ENCODE measurements around the gene NCF4.

The NCF4 gene

DNA sequence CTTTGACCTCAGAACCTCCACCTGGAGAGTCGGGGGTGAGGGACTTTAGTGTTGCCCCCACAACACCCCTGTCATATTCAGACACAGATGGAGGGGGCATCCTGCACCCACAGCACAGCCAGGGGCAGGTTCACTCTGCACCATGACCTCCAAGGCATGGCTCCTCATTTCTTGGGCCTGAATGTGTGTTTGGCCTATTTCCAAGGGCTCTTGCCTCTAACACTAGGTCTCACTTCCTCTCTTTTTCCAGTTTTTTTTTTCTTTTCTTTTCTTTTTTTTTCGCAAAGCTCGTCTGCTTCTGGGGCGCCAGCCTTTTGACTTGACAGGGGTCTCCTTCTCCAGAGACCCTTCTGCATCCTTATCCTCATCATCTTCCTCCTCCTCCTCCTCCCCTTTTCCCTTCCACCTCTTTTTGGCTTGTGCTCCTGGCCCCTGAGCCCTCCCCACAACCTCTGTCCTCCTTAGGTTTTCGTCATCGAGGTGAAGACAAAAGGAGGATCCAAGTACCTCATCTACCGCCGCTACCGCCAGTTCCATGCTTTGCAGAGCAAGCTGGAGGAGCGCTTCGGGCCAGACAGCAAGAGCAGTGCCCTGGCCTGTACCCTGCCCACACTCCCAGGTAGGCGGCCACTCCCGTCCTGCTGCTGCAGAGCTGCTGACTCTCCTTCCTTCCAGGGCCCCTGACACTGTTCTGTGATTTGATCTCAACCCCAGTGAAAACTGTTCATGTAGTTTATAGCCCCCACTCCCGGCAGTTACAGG, 3.8 kb downstream of the NCF4 start:
- no peak for DNase-seq (ENCODE audit: low spot score)

DNA sequence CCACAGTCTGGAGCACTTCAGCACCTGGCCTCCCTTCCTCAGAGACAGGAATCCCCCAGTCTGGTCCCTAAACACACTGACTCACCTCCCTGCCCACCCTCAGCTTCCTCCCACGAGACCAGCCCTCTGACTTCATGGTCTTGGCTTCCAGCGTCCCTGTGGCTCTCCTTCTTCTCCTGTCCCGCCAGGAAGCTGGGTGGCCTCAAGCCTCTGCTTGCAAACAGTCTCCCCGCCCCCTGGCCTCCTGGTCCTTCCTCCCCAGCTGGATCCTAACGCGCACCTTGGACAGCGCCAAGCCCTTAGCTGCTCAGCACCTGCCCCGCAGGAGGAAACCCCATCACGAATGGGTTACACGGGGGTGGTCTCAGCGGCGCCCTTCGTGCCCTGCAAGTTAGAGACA, 4.5 kb downstream of the NCF4 start:
- DNase-seq (ENCODE audit: low spot score) = no peak

DNA sequence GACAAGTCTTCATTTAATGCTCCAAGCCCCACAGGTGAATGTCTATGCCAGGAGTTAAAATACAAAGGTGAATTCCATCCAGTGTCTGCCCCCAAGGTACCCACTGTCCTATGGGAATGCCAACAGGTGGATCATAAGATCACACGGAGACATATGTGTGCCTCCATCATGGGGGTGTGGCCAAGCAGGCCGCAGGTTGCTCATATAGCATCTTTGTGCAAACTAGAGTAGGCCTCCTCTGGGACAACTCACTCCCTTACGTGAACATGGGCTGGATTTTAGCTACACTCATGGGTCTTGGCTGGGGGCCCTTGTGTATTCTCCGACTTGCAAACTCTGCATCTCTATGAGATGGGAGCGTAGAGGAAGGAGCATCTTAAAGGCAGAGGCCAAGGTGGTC, 6.9 kb downstream of the NCF4 start:
- no peak for DNase-seq (ENCODE audit: low spot score)

DNA sequence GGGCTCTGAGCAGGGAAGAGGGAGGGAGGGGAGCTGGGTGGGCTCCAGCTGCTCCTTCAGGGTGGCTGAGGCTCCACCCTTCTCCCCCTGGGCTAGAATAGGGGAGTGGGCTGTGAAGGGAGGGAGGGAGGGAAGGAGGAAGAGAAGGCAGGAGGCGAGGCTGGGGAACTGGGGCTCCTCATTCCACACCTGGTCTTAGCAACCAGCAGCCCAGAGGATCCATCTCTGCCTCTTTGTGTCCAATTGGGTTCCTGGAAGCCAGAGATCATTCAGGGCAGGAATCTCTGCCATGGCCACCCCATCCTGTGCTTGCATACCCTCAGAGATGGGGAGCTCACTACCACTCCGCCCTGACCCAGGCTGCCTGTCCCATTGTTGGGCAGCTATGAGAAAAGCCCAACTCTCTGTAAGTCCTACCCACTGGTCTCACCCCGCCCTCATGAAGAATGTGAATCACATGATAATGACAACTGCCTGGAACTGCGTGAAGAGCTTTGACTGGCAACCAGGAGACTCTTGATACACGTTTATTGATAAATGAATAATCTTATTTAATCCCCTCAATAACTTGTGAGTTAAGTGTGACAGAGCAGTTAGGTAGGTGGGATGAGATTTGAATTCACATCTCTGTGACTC, 7.9 kb downstream of the NCF4 start:
- no peak for DNase-seq (ENCODE audit: low spot score)

DNA sequence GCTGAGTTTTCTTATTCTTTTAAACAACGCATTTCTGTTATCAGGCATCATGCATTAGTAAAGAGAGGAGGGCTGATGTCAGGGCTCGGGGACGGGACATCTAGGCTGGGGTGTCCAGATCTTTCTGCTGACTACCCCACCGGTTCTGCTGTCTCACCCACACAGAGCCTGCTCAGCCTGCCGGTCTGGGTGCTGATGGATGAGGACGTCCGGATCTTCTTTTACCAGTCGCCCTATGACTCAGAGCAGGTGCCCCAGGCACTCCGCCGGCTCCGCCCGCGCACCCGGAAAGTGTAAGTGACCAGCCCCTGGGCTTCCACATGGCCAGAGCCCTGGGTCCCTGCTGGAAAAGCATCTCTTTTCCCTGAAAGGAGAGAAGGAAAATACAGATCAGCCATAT, 9.4 kb downstream of the NCF4 start:
- no peak for DNase-seq (ENCODE audit: low spot score)

DNA sequence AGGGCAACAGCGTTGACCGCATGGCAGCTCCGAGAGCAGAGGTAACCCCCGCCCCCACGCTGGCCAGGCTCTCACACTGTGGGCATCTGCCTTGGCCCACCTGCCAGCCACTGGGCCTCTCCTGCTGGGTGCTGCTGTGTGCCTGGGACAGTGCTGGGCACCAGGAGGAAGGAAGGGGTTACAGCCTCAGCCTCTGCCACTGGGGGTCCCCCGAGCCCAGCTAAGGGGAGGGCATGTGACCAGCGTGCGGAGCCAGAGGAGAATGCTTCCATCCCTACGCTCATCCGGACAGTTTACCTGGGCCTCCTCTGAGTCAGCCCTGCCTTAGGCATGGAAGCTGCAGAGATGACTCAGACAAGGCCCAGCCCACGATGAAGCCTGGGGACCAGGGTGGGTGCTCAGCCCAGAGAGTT, 10.9 kb downstream of the NCF4 start:
- DNase-seq (ENCODE audit: low spot score) = no peak

DNA sequence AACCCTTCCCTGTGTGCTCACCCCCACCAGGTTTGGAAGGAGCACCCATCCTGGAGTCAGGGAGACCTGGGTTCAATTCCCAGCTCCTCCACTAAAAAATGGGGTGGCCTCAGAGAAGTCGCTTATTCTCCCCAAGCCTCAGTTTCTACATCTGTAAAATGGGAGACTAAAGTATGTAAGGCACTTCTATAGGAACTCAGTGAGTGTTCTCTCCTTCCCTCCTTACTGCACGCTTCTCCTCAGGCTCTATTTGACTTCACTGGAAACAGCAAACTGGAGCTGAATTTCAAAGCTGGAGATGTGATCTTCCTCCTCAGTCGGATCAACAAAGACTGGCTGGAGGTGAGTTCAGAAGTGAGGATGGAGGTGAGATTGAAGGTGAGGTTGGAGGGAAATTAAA, 11.3 kb downstream of the NCF4 start:
- no peak for DNase-seq (ENCODE audit: low spot score)

DNA sequence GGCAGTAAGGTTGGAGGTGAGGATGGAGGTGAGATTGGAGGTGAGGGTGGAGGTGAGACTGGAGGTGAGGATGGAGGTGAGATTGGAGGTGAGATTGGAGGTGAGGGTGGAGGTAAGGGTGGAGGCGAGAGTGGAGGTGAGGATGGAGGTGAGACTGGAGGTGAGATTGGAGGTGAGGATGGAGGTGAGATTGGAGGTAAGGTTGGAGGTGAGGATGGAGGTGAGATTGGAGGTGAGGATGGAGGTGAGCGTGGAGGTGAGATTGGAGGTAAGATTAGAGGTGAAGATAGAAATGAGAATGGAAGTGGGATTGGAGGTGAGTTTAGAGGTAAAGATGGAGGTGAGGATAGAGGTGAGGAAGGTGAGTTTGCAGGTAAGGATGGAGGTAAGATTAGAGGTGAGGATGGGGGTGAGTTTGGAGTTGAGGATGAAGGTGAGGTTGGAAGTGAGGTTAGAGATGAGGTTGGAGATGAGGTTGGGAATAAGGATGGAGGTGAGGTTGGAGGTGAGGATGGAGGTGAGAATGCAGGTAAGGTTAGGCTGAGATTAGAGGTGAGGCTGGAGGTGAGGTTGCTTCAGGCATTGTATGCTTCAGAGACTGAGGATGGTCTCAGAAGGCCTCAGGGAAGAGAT, 12.2 kb downstream of the NCF4 start:
- DNase-seq (ENCODE audit: low spot score) = no peak

DNA sequence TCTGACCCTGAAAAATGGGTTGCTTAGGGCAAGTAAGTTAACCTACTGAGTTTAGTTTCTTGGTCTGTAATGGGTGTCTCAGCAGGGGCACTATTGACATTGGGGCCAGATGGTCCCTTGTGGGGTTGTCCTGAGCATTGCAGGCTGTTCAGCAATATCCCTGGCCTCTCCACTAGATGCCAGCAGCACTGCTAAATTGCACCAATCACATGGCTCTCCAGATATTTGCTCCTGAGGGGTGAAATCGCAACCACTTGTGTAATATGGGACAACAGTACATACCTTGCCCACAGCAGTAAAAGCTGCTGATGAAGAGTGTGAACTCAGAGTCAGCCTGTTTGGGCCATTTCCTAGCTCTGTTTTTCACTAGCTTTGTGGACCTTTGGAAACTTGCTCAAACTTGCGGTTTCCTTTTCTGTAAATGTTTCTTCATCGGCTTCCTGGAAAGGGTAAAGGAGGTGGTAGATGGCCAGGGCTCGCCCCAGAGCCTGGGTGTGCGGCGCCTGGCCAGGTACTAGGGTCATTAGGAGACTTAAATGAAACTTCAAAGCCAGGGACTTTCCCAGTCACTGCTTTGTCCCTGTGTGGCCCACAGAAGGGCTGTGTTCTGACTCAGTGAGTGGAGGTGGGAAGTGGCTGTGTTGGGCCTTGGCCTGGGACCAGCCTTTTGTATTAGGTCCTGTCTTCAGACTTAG, 13.0 kb downstream of the NCF4 start:
- peak; percentile 42 for DNase-seq (ENCODE audit: low spot score)

DNA sequence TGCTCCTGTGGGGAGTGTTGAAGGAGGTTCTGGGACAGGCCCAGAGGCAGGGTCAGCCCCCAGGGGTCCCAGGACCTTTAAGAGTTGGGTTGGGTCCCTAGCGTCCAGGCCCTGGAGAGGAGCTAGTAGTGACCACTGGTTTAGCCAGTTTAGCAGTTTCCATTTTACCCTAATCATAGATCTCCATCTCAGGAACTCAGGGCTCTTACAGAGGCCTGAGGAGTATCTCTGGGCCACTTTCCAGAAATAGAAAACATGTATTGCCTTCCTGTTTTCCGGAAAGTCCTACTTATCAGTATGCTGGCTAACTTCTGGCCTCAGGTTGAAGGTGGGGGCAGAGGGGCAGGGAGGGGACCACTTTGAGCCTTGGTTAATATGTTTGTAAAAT, 13.5 kb downstream of the NCF4 start:
- DNase-seq (ENCODE audit: low spot score) = no peak

DNA sequence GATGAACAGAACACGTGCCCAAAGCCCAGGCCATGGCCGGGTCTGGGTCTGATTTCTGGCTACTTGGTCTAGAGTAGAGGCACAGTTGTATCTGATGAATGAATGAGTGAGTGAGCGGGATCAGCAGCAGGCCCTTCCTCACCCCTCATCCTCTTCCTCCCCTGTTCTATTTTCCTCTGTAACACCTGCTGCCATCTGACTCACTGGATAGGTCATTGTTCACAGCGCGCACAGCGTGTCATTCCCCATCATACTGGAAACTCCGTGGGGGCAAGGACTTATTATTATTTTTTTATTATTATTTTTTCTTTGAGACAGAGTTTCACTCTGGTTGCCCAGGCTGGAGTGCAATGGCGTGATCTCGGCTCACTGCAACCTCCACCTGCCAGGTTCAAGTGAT, 13.9 kb downstream of the NCF4 start:
- no peak for DNase-seq (ENCODE audit: low spot score)

DNA sequence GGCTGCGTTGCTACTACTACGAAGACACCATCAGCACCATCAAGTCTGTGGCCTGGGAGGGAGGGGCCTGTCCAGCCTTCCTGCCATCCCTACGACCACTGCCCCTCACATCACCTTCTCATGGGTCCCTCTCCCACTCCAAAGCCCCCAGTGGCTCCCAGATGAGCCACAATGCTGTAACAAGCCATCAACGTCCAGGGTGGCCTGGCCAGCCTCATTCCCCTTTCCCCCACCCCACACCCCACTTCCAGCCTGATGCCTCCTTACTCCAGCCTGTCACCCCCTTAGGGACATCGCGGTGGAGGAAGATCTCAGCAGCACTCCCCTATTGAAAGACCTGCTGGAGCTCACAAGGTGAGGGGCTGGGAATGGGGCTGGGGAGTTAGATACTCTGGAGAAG, 14.9 kb downstream of the NCF4 start:
- DNase-seq (ENCODE audit: low spot score) = no peak

DNA sequence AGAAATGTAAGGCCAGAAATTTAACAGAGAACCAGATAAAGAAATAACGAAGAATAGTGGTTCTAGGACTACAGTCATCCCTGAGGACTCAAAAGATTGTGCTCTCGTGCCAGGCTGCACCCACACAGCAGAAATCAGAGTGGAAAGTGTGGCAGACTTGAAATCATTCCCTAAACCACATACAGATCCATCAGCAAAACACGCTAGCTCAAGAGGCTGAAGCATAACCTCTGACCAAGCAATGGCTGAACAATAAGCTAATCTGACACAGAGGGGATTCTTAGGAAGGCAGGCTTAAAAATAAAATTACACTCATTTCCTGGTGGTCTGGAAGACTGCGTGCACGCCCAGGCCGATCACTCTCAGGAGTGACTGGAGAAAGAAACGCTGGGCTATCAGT, 19.0 kb downstream of the NCF4 start:
- no peak for DNase-seq (ENCODE audit: low spot score)

DNA sequence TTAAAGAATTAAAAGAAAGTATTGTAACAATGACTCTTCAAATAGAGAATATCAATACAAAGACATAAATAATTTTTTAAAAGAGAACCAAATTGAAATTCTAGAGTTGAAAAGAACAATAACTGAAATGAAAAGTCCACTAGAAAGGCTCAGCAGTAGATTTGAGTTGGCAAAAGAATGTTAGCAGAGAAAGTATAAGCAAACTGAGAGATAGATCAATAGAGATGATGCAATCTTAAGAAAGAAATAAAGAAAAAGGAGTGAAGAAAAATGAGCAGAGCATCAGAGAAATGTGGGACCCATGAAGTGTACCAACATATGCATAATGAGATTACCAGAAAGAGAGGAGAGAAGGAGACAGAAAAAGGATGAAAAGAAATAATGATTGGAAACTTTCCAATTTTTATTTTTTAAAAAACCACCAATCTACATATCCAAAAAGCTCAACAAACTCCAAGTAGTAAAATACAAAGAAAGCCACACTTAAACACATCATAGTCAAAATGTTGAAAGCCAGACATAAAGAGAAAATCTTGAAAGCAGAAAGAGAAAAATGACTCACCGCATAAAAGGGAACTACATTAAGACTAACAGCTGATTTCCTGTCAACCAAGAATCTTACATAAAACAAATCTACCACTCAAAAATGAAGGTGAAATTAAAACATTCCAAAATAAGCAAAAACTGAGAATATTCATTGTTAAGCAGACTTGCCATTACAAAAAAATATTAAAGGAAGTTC, 20.9 kb downstream of the NCF4 start:
- DNase-seq (ENCODE audit: low spot score) = no peak

DNA sequence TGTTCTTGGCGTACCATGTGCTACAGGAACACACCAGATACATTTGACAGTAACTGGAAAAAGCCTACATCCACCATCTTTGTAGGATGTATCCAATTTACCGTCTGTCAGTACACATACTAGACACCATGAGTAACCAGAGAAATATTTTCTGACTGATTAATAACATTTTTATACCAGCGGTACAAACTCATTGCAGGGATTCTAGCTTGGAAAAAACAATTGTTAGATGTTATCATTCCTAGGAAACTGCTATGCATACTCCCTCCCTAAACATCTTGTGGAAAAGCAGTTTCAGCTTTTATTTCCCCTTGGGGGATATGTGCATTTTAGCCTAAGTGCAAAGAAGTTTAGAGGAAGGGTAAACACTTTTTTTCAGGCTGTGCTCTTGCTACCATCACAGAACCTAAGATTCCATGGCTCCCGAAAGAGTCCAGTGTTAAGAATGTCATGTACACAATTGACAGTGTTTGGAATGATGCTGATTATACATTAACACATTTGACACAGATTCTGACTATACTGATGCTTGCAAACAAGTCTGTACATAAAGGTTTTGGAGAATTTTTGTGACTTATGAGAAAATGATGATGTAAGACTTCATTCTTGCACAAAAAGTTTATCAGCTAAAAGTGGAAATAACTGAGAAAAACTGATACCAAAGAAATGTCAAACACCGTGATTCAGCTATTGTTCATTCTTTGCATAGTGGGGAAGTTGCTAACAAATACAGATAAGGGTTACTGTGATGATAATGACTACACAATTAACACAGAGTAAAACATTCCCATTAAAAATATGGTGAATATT, 23.7 kb downstream of the NCF4 start:
- DNase-seq (ENCODE audit: low spot score) = no peak

DNA sequence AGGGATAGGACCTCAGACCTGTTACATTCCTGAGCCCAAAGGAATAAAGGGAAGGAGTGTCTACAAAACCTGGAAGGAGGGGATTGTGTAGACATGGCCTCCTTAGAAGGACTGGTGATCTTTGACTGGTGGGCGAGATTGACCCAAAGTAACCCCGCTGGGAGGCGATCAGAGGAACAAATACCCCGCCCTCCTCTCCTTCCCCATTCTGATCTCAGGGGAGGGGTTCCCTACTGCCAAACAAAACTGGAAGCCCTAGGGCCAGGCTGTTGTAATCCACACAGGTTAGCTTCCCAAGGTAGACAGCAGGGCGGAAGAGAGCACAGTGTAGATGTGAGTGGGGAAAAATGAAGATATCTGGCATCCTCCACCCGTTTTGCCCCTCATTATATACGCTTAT, 24.7 kb downstream of the NCF4 start:
- DNase-seq (ENCODE audit: low spot score) = no peak

DNA sequence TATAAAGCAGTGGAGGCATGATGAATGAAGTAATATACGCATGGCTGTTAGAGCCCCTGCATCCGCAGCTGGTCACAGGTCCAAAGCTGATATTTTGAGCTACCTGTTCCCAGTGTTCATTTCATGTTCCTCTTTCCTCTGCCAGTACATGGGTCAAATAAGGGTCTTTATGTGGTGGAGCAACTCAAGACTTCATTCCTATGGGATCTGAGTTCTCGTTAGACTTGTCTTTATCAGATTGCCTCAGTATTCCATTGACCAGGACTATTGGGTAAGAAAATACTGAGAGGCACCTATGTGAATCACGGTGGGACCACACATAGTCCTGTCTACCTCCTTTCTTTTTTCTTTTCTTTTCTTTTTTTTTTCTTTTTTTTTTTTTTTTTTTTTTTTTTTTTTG, 25.2 kb downstream of the NCF4 start:
- DNase-seq (ENCODE audit: low spot score) = no peak

DNA sequence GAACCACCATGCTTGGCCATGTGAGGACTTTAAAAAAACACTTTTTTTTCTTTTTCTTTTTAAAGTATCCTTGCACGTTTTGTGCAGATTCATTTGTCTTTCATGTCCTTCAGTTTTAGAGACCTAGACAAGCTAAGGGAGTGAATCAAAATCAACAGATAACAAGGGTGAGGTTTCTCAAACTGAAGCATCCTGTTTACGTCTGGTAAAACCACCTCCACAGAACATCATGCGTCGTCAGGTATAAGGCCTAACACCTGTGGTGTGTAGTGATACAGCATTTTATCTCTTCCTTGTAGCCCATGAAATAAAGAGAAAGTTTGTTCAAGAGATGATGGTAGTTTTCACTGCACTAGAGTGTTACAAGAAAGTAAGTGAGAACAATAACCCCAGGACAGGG, 26.4 kb downstream of the NCF4 start:
- DNase-seq (ENCODE audit: low spot score) = peak; percentile 52

DNA sequence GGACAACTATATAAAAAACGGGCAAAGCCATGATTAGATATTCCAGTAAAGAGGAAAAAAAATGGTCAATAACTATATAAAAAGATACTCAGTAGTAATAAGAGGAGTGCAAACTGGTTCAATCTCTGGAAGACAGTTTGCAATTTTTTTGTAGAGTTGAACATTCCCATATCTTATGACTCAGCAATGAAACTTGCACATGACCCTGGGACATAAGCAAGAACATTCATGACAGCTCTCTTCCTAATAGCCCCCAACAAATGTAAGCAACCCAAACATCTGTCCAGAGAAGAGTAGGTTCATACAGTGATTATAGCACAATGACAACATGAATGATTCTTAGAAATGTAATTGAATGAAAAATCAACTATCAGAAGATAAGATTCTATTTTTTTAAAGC, 30.8 kb downstream of the NCF4 start:
- no peak for DNase-seq (ENCODE audit: low spot score)

DNA sequence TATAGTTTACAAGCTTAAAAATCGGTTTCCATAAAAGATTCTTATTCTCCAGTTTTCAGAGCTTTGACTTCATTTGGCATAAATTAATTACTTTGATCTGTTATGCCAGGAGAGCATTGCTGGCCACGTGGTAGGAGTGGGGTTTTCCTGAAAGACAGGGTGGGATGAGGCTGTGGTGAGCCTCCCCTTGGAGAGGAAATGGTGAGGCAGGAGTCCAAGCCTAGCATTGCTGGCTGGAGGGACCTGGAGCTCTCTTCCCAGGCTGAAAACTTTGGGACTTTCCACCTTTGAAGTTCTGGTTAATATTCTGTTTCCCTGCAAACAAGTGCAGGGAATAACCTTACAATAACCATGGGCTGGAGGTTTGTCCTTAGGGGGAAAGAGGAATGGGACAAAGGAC, 31.5 kb downstream of the NCF4 start:
- DNase-seq (ENCODE audit: low spot score) = no peak

DNA sequence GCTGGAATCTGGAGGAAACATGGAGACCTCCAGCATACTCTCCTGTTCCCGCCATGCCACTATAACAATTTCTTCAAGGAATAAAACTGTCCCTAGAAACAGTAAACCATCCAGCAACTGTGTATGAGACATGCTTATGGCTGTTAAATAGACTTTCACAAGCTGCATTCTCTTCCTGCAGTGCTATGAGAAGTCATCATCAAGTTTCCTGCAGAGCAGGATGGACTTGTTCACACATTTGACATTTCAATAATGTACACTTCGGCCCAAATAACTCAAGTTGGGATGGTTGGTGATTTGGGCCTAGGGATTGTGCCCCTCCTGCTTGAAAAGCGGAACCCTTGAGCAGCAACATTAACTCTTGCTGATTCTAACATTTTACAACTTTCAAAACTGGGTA, 32.5 kb downstream of the NCF4 start:
- no peak for DNase-seq (ENCODE audit: low spot score)
